ENCODE data around the gene PIK3R3. TPM values are rescaled to one million over a fixed set of nuclear protein-coding genes. Genes with fewer than 3 reads are reported as not detected.

Gene PIK3R3
- total RNA-seq, 2 donors from 2014 or later = 0.56 to 2.2 TPM

GRCh38 chr1:46020010-46020409, 112.4 kb downstream of the PIK3R3 start:
- Mint-ChIP-seq H3K27me3 (no peaks in the 10 kb centered on the region), H3K4me3 (no peak overlapping the region), H3K4me1 (no peaks in the 10 kb centered on the region), H3K36me3 (ENCODE audit: low read depth) (no peaks in the 10 kb centered on the region), H3K9me3 (no peaks in the 10 kb centered on the region), H3K27ac (no peak overlapping the region)
- ATAC-seq (replicated peaks) = no peak

GRCh38 chr1:46019348-46019747, 113.1 kb downstream of the PIK3R3 start:
- no peaks in the 10 kb centered on the region for H3K27me3 Mint-ChIP-seq
- H3K27ac Mint-ChIP-seq = no peak overlapping the region
- no peak overlapping the region for H3K4me3 Mint-ChIP-seq
- ATAC-seq (replicated peaks) = no peak
- H3K36me3 Mint-ChIP-seq (ENCODE audit: low read depth) = no peaks in the 10 kb centered on the region
- H3K4me1 Mint-ChIP-seq = no peaks in the 10 kb centered on the region
- no peaks in the 10 kb centered on the region for H3K9me3 Mint-ChIP-seq

DNA sequence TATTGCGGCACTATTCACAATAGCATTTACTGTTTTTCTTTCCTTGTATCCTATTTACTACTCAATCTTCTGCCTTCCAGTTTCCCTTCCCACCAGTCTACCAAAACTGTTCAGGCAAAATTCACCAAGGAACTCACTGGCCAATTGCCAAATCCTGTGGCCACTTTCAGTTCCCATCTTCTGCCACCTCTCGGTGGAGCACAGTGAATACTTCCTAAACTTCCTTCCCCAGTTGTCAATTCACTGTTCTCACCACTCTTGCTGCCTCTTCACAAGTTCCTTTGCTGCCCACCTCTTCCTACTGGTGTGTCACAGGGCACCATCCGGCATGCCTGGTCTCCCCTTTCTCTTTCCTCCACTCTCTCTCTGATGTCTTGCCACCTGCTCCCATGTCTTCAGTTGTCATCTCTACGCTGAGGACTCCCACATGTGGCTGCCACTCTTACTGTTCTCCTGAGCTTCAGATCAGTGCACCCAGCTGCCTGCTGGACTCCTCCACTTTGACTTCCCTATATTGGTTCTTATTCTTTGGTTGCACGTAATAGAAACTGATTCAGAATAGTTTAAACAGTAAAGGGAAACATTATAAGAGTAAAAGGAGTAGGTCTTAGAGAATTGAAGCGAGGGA, 114.4 kb downstream of the PIK3R3 start:
- Mint-ChIP-seq H3K4me1 (no peaks in the 10 kb centered on the region), H3K36me3 (ENCODE audit: low read depth) (no peaks in the 10 kb centered on the region), H3K9me3 (no peaks in the 10 kb centered on the region), H3K27ac (no peak overlapping the region), H3K27me3 (no peaks in the 10 kb centered on the region), H3K4me3 (no peak overlapping the region)
- no peak for ATAC-seq (replicated peaks)

GRCh38 chr1:46013581-46013980, 118.8 kb downstream of the PIK3R3 start:
- Mint-ChIP-seq H3K27me3 (no peaks in the 10 kb centered on the region), H3K4me3 (no peak overlapping the region), H3K27ac (no peak overlapping the region), H3K36me3 (ENCODE audit: low read depth) (peaks cover 19% of the 10 kb centered on the region), H3K9me3 (no peaks in the 10 kb centered on the region), H3K4me1 (no peaks in the 10 kb centered on the region)
- no peak for ATAC-seq (replicated peaks)

DNA sequence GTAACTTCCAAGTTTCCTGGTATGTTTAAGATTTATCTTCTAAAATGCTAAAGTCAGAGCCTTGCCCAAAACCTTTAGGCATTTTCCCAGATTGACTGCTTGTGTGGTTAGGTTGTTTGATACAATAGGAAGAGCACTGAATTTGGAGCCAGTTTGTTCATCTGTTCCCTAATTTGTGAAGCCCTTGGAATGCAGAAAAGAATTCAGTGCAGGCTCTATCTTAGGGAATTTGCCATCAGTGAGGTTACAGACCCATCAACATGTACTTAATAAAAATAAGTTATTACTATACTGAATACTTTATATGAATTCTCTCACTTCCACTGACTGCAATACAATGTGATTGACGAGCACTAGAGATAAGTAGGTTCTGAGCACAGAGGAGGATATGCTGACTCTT, 120.2 kb downstream of the PIK3R3 start:
- no peak overlapping the region for H3K27ac Mint-ChIP-seq
- peaks cover 32% of the 10 kb centered on the region for H3K36me3 Mint-ChIP-seq (ENCODE audit: low read depth)
- H3K4me1 Mint-ChIP-seq = no peaks in the 10 kb centered on the region
- ATAC-seq (replicated peaks) = no peak
- H3K9me3 Mint-ChIP-seq = no peaks in the 10 kb centered on the region
- no peak overlapping the region for H3K4me3 Mint-ChIP-seq
- H3K27me3 Mint-ChIP-seq = no peaks in the 10 kb centered on the region

GRCh38 chr1:46011121-46011695, 121.2 kb downstream of the PIK3R3 start:
- H3K4me3 Mint-ChIP-seq = no peak overlapping the region
- H3K4me1 Mint-ChIP-seq = no peaks in the 10 kb centered on the region
- no peak for ATAC-seq (replicated peaks)
- H3K9me3 Mint-ChIP-seq = no peaks in the 10 kb centered on the region
- peaks cover 41% of the 10 kb centered on the region for H3K36me3 Mint-ChIP-seq (ENCODE audit: low read depth)
- H3K27me3 Mint-ChIP-seq = no peaks in the 10 kb centered on the region
- no peak overlapping the region for H3K27ac Mint-ChIP-seq

DNA sequence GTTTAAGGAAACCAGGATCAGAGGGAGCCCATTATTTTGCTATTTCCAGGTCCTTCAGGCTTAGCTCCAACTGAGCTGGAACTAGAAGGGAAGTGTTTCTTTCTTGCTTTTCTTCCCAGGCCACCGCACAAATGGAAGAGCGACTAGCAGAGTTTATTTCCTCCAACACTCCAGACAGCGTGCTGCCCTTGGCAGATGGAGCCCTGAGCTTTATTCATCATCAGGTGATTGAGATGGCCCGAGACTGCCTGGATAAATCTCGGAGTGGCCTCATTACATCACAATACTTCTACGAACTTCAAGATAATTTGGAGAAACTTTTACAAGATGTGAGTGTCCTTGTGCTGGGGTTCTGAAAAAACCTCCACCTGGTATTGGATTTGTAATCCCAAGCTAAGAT, 121.8 kb downstream of the PIK3R3 start:
- Mint-ChIP-seq H3K4me3 (no peak overlapping the region), H3K27me3 (no peaks in the 10 kb centered on the region), H3K27ac (no peak overlapping the region), H3K4me1 (no peaks in the 10 kb centered on the region), H3K36me3 (ENCODE audit: low read depth) (peaks cover 44% of the 10 kb centered on the region), H3K9me3 (no peaks in the 10 kb centered on the region)
- ATAC-seq (replicated peaks) = no peak

- ATAC-seq (replicated peaks) = no peak
- no peak overlapping the region for H3K27ac Mint-ChIP-seq
- H3K27me3 Mint-ChIP-seq = no peaks in the 10 kb centered on the region
- H3K36me3 Mint-ChIP-seq (ENCODE audit: low read depth) = peaks cover 53% of the 10 kb centered on the region
- H3K4me3 Mint-ChIP-seq = no peak overlapping the region
- no peaks in the 10 kb centered on the region for H3K4me1 Mint-ChIP-seq
- H3K9me3 Mint-ChIP-seq = no peaks in the 10 kb centered on the region
Observed at GRCh38 chr1:46008585-46008984, 123.8 kb downstream of the PIK3R3 start.

- Mint-ChIP-seq H3K36me3 (ENCODE audit: low read depth) (peaks cover 53% of the 10 kb centered on the region), H3K27me3 (no peaks in the 10 kb centered on the region), H3K9me3 (no peaks in the 10 kb centered on the region), H3K27ac (no peak overlapping the region), H3K4me1 (no peaks in the 10 kb centered on the region), H3K4me3 (no peak overlapping the region)
- ATAC-seq (replicated peaks) = no peak
Observed at GRCh38 chr1:46005594-46005993, 126.8 kb downstream of the PIK3R3 start.

DNA sequence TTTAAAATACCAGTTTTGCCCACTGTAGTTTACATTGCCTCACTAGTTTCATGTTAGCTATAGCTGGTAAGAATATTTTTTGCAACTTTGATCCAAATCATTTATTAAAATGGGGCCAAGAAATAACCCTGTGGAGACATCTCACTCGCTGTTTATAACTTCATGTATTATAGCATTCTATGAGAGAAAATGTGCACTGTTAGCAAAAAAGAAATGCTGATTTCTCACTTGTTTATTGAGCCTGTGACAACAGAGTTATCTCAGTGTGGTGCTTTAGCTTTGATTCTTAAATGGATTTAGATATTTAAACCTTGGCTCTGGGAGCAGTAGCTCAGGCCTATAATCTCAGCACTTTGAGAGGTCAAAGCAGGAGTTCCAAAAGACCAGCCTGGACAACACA, 127.9 kb downstream of the PIK3R3 start:
- H3K27me3 Mint-ChIP-seq = no peaks in the 10 kb centered on the region
- no peak overlapping the region for H3K4me3 Mint-ChIP-seq
- H3K36me3 Mint-ChIP-seq (ENCODE audit: low read depth) = peaks cover 43% of the 10 kb centered on the region
- H3K27ac Mint-ChIP-seq = no peak overlapping the region
- no peaks in the 10 kb centered on the region for H3K4me1 Mint-ChIP-seq
- H3K9me3 Mint-ChIP-seq = no peaks in the 10 kb centered on the region
- ATAC-seq (replicated peaks) = no peak

DNA sequence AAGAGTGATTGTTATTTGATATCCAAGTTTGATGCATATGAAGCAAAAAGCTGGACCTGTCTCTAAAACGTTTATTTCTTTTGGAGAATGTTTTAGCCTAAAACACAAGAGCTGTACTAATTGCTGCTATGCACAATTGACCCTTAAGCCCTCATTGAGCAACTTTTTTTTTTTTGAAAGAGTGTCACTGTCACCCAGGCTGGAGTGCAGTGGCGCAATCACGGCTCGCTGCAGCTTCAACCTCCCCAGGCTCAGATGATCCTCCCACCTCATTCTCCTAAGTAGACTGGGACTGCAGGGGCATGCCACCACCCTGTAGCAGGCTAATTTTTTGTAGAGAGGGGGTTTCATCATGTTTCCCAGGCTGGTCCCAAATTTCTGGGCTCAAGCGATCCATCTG, 129.1 kb downstream of the PIK3R3 start:
- no peaks in the 10 kb centered on the region for H3K27me3 Mint-ChIP-seq
- no peak for ATAC-seq (replicated peaks)
- H3K36me3 Mint-ChIP-seq (ENCODE audit: low read depth) = peaks cover 32% of the 10 kb centered on the region
- H3K9me3 Mint-ChIP-seq = no peaks in the 10 kb centered on the region
- H3K4me3 Mint-ChIP-seq = no peak overlapping the region
- H3K27ac Mint-ChIP-seq = no peak overlapping the region
- H3K4me1 Mint-ChIP-seq = no peaks in the 10 kb centered on the region

DNA sequence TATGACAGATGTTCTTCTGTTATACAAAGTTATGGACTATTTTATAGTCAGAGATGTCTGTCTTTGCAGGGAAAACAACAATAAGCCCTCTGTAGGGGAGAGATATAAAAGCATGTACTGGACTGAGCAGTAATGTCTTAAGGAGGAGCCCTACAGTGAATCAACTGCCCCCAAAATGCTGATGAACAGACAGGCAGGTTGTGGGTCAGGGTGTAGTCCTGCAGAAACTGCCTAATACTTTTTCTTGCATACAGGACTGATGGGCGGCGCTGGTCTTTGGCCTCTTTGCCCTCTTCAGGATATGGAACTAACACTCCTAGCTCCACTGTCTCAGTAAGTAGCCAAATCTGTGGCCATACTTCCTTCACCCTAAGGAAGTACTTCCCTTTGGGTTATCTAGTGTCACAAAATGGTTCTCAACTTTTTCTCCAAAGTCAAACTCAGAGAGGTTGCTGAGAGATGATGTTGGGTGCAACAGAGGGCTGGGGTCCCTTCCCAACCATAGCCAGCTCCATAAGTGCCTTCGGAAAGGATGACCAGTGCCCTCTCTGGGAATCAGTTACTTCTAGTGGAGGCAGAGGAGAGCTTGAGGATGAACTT, 129.8 kb downstream of the PIK3R3 start:
- H3K27ac Mint-ChIP-seq = no peak overlapping the region
- H3K27me3 Mint-ChIP-seq = no peaks in the 10 kb centered on the region
- H3K4me1 Mint-ChIP-seq = no peaks in the 10 kb centered on the region
- peaks cover 25% of the 10 kb centered on the region for H3K36me3 Mint-ChIP-seq (ENCODE audit: low read depth)
- ATAC-seq (replicated peaks) = no peak
- no peak overlapping the region for H3K4me3 Mint-ChIP-seq
- no peaks in the 10 kb centered on the region for H3K9me3 Mint-ChIP-seq

DNA sequence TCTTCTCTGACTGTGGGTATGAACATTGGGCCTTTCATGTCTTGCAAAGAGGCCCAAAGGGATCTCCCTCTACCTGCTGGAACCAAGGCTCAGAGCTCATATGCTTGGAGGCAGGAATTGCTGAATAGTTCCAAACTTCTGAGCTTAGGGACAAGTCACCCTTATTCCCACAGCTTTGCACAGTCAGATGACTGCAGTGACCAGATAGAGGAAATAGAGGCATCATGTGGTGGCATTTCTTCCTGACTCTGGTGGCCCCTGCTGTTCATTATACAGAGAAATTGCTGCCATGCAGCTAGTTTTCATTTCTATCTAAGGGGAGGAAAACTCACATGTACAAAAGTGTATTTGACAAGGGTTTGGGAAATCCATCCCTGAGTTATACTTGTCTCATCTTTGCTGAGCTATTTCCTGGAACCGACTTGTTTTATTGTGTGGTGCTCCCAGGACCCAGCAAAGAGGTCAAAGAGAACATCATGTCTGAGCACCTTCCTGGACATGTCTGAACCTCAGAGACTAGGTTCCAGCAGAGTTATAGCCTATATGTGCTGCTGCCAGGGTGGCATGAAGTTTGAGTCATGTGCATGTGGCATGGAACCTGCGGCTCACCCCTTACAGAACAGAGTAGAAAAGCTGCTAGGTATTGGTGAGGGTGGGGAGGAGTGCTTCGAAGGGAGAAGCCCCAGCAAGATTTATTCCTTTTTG, 131.2 kb downstream of the PIK3R3 start:
- Mint-ChIP-seq H3K36me3 (ENCODE audit: low read depth) (peaks cover 12% of the 10 kb centered on the region), H3K4me1 (no peaks in the 10 kb centered on the region), H3K27ac (no peak overlapping the region), H3K9me3 (no peaks in the 10 kb centered on the region), H3K4me3 (no peak overlapping the region), H3K27me3 (no peaks in the 10 kb centered on the region)
- no peak for ATAC-seq (replicated peaks)

GRCh38 chr1:45999507-45999906, 132.9 kb downstream of the PIK3R3 start:
- Mint-ChIP-seq H3K9me3 (no peaks in the 10 kb centered on the region), H3K4me1 (no peaks in the 10 kb centered on the region), H3K27ac (no peak overlapping the region), H3K36me3 (ENCODE audit: low read depth) (peaks cover 9% of the 10 kb centered on the region), H3K27me3 (no peaks in the 10 kb centered on the region), H3K4me3 (no peak overlapping the region)
- ATAC-seq (replicated peaks) = no peak

GRCh38 chr1:45998020-45998617, 134.3 kb downstream of the PIK3R3 start:
- Mint-ChIP-seq H3K4me3 (no peak overlapping the region), H3K27me3 (no peaks in the 10 kb centered on the region), H3K36me3 (ENCODE audit: low read depth) (no peaks in the 10 kb centered on the region), H3K4me1 (no peaks in the 10 kb centered on the region), H3K9me3 (no peaks in the 10 kb centered on the region), H3K27ac (no peak overlapping the region)
- no peak for ATAC-seq (replicated peaks)
